Neural cell (in vitro differentiated cells): ENCODE measurements around the gene OR5M3. TPM values are rescaled to one million over a fixed set of nuclear protein-coding genes. Genes with fewer than 3 reads are reported as not detected.

Source experiments
- H2AFZ ChIP-seq: fragments of 200-600, 300-800 bp; sonication (generic), shearing (Covaris generic); 2 replicates; pipeline ENCODE4 v1.6.0; 2014; ENCODE audit warnings: low read depth, mild to moderate bottlenecking, antibody characterized with exemption, low read length, moderate library complexity
- H3F3A ChIP-seq: fragments of 200-600 bp; shearing (Covaris generic); 2 replicates; pipeline ENCODE4 v1.6.1; 2016; ENCODE audit warnings: mild to moderate bottlenecking, moderate library complexity, mixed read lengths, antibody characterized with exemption, low read length; ENCODE audit not compliant: insufficient read depth, poor library complexity, severe bottlenecking
- H3K27ac ChIP-seq: fragments of 200-600, 300-800 bp; sonication (generic), shearing (Covaris generic); 2 replicates; pipeline ENCODE4 v1.5.1; 2014; ENCODE audit warnings: mild to moderate bottlenecking, low read length, moderate library complexity
- H3K27me3 ChIP-seq: fragments of 300-800, 200-600 bp; sonication (generic), shearing (Covaris generic); 2 replicates; pipeline ENCODE4 v1.6.0; 2014; ENCODE audit warnings: mild to moderate bottlenecking, low read depth, low read length, moderate library complexity; ENCODE audit not compliant: insufficient read depth
- H3K36me3 ChIP-seq: fragments of 300-800, 200-600 bp; sonication (generic), shearing (Covaris generic); 2 replicates; pipeline ENCODE4 v1.5.1; 2014; ENCODE audit warnings: mild to moderate bottlenecking, antibody characterized with exemption, low read length, moderate library complexity; ENCODE audit not compliant: insufficient read depth
- H3K4me2 ChIP-seq: fragments of 300-800, 200-600 bp; sonication (generic), shearing (Covaris generic); 2 replicates; pipeline ENCODE4 v1.6.0; 2014; ENCODE audit warnings: mild to moderate bottlenecking, low read length
- H3K4me3 ChIP-seq: fragments of 300-800, 200-600 bp; sonication (generic), shearing (Covaris generic); 2 replicates; pipeline ENCODE4 v1.5.1; 2014; ENCODE audit warnings: mild to moderate bottlenecking, low read length, moderate library complexity
- H3K79me2 ChIP-seq: fragments of 200-600 bp; shearing (Covaris generic); replicated peaks from 2 replicates; pipeline ENCODE4 v1.6.0; 2014; ENCODE audit warnings: mild to moderate bottlenecking, low read length, moderate library complexity; ENCODE audit not compliant: insufficient read depth
- H3K9ac ChIP-seq: fragments of 300-800, 200-600 bp; sonication (generic), shearing (Covaris generic); 2 replicates; pipeline ENCODE4 v1.6.1; 2016; ENCODE audit warnings: mild to moderate bottlenecking, low read length, mixed read lengths
- H3K9me2 ChIP-seq: fragments of 200-600 bp; shearing (Covaris generic); 2 replicates; pipeline ENCODE4 v1.6.1; 2016; ENCODE audit warnings: mild to moderate bottlenecking, low read length, mixed read lengths; ENCODE audit not compliant: insufficient read depth
- H3K9me3 ChIP-seq: fragments of 200-600, 300-800 bp; sonication (generic), shearing (Covaris generic); 2 replicates; pipeline ENCODE4 v1.6.1; 2016; ENCODE audit warnings: mild to moderate bottlenecking, mixed run types, low read length, moderate library complexity, mixed read lengths
- H4K20me1 ChIP-seq: fragments of 200-600 bp; shearing (Covaris generic); 2 replicates; pipeline ENCODE4 v1.6.1; 2016; ENCODE audit warnings: mild to moderate bottlenecking, mixed run types; ENCODE audit not compliant: insufficient read depth
- EP300 ChIP-seq: fragments of 450-650 bp; conservative IDR thresholded peaks from 2 replicates; pipeline ENCODE4 v1.6.1; 2014; ENCODE audit warnings: antibody characterized with exemption, mild to moderate bottlenecking, moderate library complexity; ENCODE audit not compliant: poor library complexity, severe bottlenecking
- EZH2 ChIP-seq: fragments of 200-600, 300-800 bp; shearing (Covaris generic), sonication (generic); IDR thresholded peaks from 2 replicates; pipeline ENCODE4 v1.6.1; 2014; ENCODE audit warnings: antibody characterized with exemption, low read length, borderline replicate concordance, mild to moderate bottlenecking; ENCODE audit not compliant: insufficient read depth, poor library complexity, severe bottlenecking
- MXI1 ChIP-seq: fragments of 450-650 bp; conservative IDR thresholded peaks from 2 replicates; pipeline ENCODE4 v1.6.1; 2014; ENCODE audit warnings: antibody characterized with exemption, mild to moderate bottlenecking; ENCODE audit not compliant: poor library complexity, severe bottlenecking
- POLR2AphosphoS5 ChIP-seq: IDR thresholded peaks from 2 replicates; pipeline ENCODE4 v1.6.1; 2012
- RAD21 ChIP-seq: fragments of 450-650 bp; conservative IDR thresholded peaks from 2 replicates; pipeline ENCODE4 v1.6.1; 2014; ENCODE audit warnings: antibody characterized with exemption, mild to moderate bottlenecking, moderate library complexity
- SMC3 ChIP-seq: fragments of 450-650 bp; conservative IDR thresholded peaks from 2 replicates; pipeline ENCODE4 v1.6.1; 2014; ENCODE audit warnings: antibody characterized with exemption, mild to moderate bottlenecking, moderate library complexity; ENCODE audit not compliant: poor library complexity
- TAF1 ChIP-seq: IDR thresholded peaks from 2 replicates; pipeline ENCODE4 v1.6.1; 2012; ENCODE audit warnings: low read depth
- polyA plus RNA-seq: library from polyadenylated mRNA; depleted of rRNA; stranded (reverse); fragments of >200 nt; gene quantifications from 2 replicates; pipeline ENCODE4 v1.2.3, GENCODE V29; 2014
- TF ChIP-seq, protein P1 (sequence below): IDR thresholded peaks from 2 replicates; pipeline ENCODE4 v1.6.1; 2012; ENCODE audit warnings: borderline replicate concordance
- TF ChIP-seq, protein P2 (sequence below): fragments of 450-650 bp; IDR thresholded peaks from 2 replicates; pipeline ENCODE4 v1.5.1; 2014; ENCODE audit warnings: antibody characterized with exemption, mild to moderate bottlenecking, moderate library complexity; ENCODE audit not compliant: poor library complexity, severe bottlenecking

OR5M3 gene
- polyA plus RNA-seq, 1 donor from 2014 or later: not detected

DNA sequence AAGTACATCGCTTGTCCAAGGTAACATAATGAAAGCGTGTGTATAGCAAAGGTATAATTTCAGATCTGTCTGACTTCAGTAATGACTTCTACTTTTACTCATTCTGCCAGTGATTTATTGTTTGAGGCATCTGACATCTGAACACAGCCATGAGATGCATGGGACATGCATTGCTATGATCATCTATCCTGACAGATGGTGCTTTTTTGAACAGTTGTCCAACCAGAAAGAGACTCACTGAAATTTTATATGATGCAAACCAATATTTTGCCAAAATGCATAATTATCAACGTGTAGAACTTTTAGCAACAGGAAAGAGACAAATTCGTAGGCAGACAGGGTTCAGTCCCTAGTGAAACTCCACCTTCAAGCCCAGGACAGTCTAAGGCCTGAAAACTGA lies 19.6 kb downstream of the OR5M3 start:
- H3K4me3 ChIP-seq: no peak overlapping the region
- TF ChIP-seq EP300: no peak
- TF ChIP-seq, protein P1, sequence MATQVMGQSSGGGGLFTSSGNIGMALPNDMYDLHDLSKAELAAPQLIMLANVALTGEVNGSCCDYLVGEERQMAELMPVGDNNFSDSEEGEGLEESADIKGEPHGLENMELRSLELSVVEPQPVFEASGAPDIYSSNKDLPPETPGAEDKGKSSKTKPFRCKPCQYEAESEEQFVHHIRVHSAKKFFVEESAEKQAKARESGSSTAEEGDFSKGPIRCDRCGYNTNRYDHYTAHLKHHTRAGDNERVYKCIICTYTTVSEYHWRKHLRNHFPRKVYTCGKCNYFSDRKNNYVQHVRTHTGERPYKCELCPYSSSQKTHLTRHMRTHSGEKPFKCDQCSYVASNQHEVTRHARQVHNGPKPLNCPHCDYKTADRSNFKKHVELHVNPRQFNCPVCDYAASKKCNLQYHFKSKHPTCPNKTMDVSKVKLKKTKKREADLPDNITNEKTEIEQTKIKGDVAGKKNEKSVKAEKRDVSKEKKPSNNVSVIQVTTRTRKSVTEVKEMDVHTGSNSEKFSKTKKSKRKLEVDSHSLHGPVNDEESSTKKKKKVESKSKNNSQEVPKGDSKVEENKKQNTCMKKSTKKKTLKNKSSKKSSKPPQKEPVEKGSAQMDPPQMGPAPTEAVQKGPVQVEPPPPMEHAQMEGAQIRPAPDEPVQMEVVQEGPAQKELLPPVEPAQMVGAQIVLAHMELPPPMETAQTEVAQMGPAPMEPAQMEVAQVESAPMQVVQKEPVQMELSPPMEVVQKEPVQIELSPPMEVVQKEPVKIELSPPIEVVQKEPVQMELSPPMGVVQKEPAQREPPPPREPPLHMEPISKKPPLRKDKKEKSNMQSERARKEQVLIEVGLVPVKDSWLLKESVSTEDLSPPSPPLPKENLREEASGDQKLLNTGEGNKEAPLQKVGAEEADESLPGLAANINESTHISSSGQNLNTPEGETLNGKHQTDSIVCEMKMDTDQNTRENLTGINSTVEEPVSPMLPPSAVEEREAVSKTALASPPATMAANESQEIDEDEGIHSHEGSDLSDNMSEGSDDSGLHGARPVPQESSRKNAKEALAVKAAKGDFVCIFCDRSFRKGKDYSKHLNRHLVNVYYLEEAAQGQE: no peak
- TF ChIP-seq MXI1: no peak
- TF ChIP-seq RAD21: no peak
- no peak for TF ChIP-seq SMC3
- no peak for TF ChIP-seq TAF1
- no peak for TF ChIP-seq POLR2AphosphoS5
- no peak for TF ChIP-seq EZH2
- TF ChIP-seq, protein P2, sequence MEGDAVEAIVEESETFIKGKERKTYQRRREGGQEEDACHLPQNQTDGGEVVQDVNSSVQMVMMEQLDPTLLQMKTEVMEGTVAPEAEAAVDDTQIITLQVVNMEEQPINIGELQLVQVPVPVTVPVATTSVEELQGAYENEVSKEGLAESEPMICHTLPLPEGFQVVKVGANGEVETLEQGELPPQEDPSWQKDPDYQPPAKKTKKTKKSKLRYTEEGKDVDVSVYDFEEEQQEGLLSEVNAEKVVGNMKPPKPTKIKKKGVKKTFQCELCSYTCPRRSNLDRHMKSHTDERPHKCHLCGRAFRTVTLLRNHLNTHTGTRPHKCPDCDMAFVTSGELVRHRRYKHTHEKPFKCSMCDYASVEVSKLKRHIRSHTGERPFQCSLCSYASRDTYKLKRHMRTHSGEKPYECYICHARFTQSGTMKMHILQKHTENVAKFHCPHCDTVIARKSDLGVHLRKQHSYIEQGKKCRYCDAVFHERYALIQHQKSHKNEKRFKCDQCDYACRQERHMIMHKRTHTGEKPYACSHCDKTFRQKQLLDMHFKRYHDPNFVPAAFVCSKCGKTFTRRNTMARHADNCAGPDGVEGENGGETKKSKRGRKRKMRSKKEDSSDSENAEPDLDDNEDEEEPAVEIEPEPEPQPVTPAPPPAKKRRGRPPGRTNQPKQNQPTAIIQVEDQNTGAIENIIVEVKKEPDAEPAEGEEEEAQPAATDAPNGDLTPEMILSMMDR: no peak
- no peak overlapping the region for H3K9ac ChIP-seq

More for the DNA sequence above, 19.6 kb downstream of the OR5M3 start:
- Histone ChIP-seq H3F3A (no peaks in the 10 kb centered on the region), H3K36me3 (no peaks in the 10 kb centered on the region), H3K27me3 (no peaks in the 10 kb centered on the region), H3K9me2 (no peaks in the 10 kb centered on the region), H4K20me1 (no peaks in the 10 kb centered on the region), H3K9me3 (no peaks in the 10 kb centered on the region), H3K79me2 (no peaks in the 10 kb centered on the region), H3K4me2 (no peak overlapping the region), H3K27ac (no peak overlapping the region), H2AFZ (no peak overlapping the region)

Other genes with a start within 250 kb of the OR5M3 start
- gene OR5T2, start 239.1 kb downstream of the OR5M3 start, polyA plus RNA-seq: not detected in 2 replicates
- gene OR5T3, start 221.1 kb downstream of the OR5M3 start, polyA plus RNA-seq: not detected in 2 replicates
- not detected in 2 replicates for gene OR5T1, start 199.2 kb downstream of the OR5M3 start, polyA plus RNA-seq
- not detected in 2 replicates for gene OR8H1, start 181.1 kb downstream of the OR5M3 start, polyA plus RNA-seq
- gene OR8K3, start 158.2 kb downstream of the OR5M3 start, polyA plus RNA-seq: not detected in 2 replicates
- gene OR8K1, start 127.3 kb downstream of the OR5M3 start, polyA plus RNA-seq: 0.60 TPM in 1 of 2 replicates, not detected in the other
- gene OR8J1, start 119.1 kb downstream of the OR5M3 start, polyA plus RNA-seq: not detected in 2 replicates
- not detected in 2 replicates for gene OR8U1, start 97.7 kb downstream of the OR5M3 start, polyA plus RNA-seq
- gene OR5AL1, start 60.7 kb downstream of the OR5M3 start, polyA plus RNA-seq: not detected in 2 replicates
- not detected in 2 replicates for gene OR5M8, start 18.0 kb upstream of the OR5M3 start, polyA plus RNA-seq
- not detected in 2 replicates for gene OR5M11, start 69.9 kb upstream of the OR5M3 start, polyA plus RNA-seq
- not detected in 2 replicates for gene OR5M10, start 104.4 kb upstream of the OR5M3 start, polyA plus RNA-seq
- gene OR5M1, start 141.5 kb upstream of the OR5M3 start, polyA plus RNA-seq: not detected in 2 replicates
- not detected in 2 replicates for gene OR5AP2, start 169.1 kb upstream of the OR5M3 start, polyA plus RNA-seq
- not detected in 2 replicates for gene OR5AR1, start 190.3 kb upstream of the OR5M3 start, polyA plus RNA-seq
- gene OR9G1, start 225.7 kb upstream of the OR5M3 start, polyA plus RNA-seq: not detected in 2 replicates